Hindlimb muscle (tissue), 1 donor: ENCODE results near the gene YTHDF2. TPM values are rescaled to one million over a fixed set of nuclear protein-coding genes. Genes with fewer than 3 reads are reported as not detected.

ENCODE experiments used
- DNase-seq: peaks from one replicate; pipeline ENCODE4 v3.0.0-alpha.2; 2013
- polyA plus RNA-seq: library from polyadenylated mRNA; unstranded; fragments of 120-200 nt; gene quantifications from one replicate; pipeline ENCODE4 v1.2.1, GENCODE V29; 2013; ENCODE audit not compliant: insufficient read length

Gene YTHDF2
- polyA plus RNA-seq, 1 donor, result 49.4 TPM

- no peak for DNase-seq
Measured at GRCh38 chr1:28803051-28803450, 66.3 kb downstream of the YTHDF2 start.

GRCh38 chr1:28803662-28804061 is 66.9 kb downstream of the YTHDF2 start:
- no peak for DNase-seq

- DNase-seq, result no peak
Measured at GRCh38 chr1:28804071-28804470, 67.3 kb downstream of the YTHDF2 start.

- DNase-seq, result no peak
Measured at GRCh38 chr1:28807046-28807445, 70.3 kb downstream of the YTHDF2 start.

GRCh38 chr1:28807986-28808385 is 71.2 kb downstream of the YTHDF2 start:
- DNase-seq, result no peak

GRCh38 chr1:28811369-28811765 is 74.6 kb downstream of the YTHDF2 start:
- DNase-seq, result no peak

GRCh38 chr1:28811766-28812668 is 75.3 kb downstream of the YTHDF2 start, which contains the start of gene OPRD1:
TSS of gene OPRD1 (plus strand) at chr1:28812170. CDS start at chr1:28812384, 214 bp downstream.
- DNase-seq, result no peak

- DNase-seq, result no peak
Measured at GRCh38 chr1:28812669-28813468, 76.1 kb downstream of the YTHDF2 start.

GRCh38 chr1:28813931-28814465 is 77.3 kb downstream of the YTHDF2 start:
- no peak for DNase-seq

- DNase-seq, result no peak
Measured at GRCh38 chr1:28815533-28816185, 78.9 kb downstream of the YTHDF2 start.

GRCh38 chr1:28817133-28817532 is 80.4 kb downstream of the YTHDF2 start:
- DNase-seq, result no peak

GRCh38 chr1:28819020-28819419 is 82.3 kb downstream of the YTHDF2 start:
- no peak for DNase-seq

Other genes starting within 250 kb of the YTHDF2 start
- gene RCC1, start 230.9 kb upstream of the YTHDF2 start, polyA plus RNA-seq, result 33.3 TPM
- 20.9 TPM for gene TRNAU1AP, start 183.9 kb upstream of the YTHDF2 start, polyA plus RNA-seq
- gene RAB42, start 144.7 kb upstream of the YTHDF2 start, polyA plus RNA-seq, result 7.0 TPM
- gene TAF12, start 93.9 kb upstream of the YTHDF2 start, polyA plus RNA-seq, result 28.6 TPM
- gene RNU11, start 88.3 kb upstream of the YTHDF2 start, polyA plus RNA-seq, result not detected
- gene GMEB1, start 68.2 kb upstream of the YTHDF2 start, polyA plus RNA-seq, result 9.7 TPM
- 0.74 TPM for gene OPRD1, start 75.2 kb downstream of the YTHDF2 start, polyA plus RNA-seq
- 7.6 TPM for gene EPB41, start 177.6 kb downstream of the YTHDF2 start, polyA plus RNA-seq